Measurements from ENCODE around the gene NUDT19.
A peak's percentile ranks its signal among the peaks of the same experiment; 100 is the strongest.
"Not testable (repeated sequence)": the region's sequence is repeated elsewhere in the genome, so short reads cannot be mapped to it uniquely, and the experiment has no call there.

The NUDT19 gene

DNA sequence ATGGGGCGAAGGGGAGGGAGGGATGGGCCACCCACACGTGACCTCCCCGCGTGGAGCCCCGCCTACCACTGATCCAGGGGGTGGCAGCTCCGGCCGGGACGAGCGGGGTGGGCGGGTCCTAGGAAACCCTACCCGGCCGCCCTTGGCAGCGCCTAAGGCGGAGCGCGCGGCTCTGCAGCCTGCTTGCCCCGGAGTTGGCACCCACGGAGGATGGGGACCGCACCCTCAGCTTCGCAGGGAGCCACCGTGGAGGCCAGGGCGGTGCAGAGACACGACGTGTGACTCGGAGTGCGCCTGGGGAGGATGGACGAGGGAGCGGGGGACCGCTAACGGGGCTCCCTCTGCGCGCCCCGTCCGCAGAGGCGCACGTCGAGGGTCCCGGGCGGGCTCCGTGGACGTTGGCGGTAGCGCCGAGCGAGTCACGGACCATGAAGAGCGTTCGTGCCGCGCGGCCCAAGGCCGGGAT lies 15.9 kb upstream of the NUDT19 start, which contains the start of gene RGS9BP:
TSS of gene RGS9BP (plus strand) at position 129 of the 466 bp plus-strand sequence. CDS start 416 bp downstream, outside the sequence.
- DNase-seq (ENCODE audit: low read depth), result no peak

DNA sequence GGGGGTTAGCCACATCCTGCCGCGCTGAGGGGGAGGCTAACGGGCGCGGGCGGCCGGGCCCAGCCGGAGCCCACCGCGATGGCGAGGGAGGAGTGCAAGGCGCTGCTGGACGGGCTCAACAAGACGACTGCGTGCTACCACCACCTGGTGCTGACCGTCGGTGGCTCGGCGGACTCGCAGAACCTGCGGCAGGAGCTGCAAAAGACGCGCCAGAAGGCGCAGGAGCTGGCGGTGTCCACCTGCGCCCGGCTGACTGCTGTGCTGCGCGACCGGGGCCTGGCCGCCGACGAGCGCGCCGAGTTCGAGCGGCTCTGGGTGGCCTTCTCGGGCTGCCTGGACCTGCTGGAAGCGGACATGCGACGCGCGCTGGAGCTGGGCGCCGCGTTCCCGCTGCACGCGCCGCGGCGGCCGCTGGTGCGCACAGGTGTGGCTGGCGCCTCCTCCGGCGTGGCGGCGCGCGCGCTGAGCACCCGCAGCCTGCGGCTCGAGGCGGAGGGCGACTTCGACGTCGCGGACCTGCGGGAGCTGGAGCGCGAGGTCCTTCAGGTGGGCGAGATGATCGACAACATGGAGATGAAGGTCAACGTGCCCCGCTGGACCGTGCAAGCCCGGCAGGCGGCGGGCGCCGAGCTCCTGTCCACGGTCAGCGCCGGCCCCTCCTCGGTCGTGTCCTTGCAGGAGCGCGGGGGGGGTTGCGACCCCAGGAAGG lies 15.3 kb upstream of the NUDT19 start:
- DNase-seq (ENCODE audit: low read depth), result no peak

GRCh38 chr19:32676895-32677359 lies 14.7 kb upstream of the NUDT19 start:
- DNase-seq (ENCODE audit: low read depth), result no peak

DNA sequence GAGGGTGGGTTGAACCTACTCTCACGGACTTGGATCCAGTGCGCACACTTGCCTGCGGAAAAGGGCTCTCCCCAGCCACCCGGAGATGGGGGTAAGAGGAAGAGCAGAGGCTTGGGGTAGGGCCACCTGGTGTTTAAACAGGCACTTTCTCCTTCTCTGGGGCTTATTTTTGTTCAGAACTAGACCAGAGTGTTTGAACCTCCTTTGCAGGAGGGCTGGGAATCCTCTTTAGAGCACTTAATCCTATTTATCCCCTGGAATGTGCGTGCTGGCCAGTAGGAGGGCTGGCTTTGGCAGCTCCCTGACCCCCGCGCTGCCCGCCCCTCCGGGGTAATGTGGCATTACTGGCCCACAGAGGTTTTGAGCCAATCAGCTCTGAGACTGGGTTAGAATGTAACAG lies 14.0 kb upstream of the NUDT19 start:
- DNase-seq (ENCODE audit: low read depth), result peak; percentile 53

DNA sequence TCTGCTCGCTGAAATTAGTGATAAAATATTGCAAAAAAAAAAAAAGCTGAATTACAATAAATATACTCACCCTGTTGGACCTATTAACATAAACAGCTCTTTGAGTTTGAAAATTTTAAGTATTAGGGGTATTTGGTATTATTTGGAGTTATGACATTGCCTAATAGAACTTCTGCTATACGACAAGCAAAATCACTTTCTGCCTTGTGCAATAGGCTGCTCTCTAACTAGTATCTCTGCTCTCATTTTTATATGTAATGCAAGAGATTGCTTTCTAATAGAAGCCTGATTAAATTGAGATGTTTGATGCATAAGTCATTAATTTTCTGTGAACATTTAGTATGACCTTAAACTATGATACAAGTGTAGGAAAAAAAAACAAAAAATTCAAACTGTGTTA lies 10.6 kb upstream of the NUDT19 start:
- DNase-seq (ENCODE audit: low read depth), result no peak

DNA sequence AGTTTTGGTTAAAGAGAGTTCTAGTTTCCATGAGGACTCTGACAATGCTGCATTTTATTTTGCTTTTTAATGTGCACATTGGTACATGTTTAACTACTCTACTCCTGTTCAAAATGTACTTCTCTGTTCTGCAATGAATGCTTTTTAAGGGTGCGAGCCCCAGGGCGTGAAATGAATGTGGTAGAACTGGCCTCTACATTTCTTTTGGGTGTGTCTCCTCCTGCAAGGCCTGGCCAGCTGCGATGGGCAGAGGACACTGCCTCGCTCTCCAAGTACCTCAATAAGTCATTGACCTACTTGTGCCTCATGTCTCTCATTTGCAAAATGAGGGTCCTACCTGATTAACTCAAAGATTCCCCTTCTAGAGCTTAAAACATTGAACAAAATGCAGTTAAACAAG lies 9.3 kb upstream of the NUDT19 start:
- no peak for DNase-seq (ENCODE audit: low read depth)

- no peak for DNase-seq (ENCODE audit: low read depth)
Observed at GRCh38 chr19:32686847-32687475, 4.7 kb upstream of the NUDT19 start.

DNA sequence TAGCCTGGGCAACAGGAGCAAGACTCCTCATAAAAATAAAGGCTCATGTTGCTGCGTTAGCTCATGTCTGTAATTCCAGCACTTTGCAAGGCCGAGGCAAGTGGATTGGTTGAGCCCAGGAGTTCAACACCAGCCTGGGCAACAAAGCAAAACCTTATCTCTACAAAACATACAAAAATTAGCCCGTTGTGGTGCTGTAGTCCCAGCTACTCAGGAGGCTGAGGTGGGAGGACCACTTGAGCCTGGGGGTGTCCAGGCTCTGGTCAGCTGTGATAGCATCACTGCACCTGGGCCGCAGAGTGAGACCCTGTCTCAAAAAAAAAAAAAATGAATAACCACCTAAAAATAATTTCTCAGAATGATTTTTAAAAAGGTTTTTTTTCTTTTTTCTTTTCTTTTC lies 3.9 kb upstream of the NUDT19 start:
- no peak for DNase-seq (ENCODE audit: low read depth)

DNA sequence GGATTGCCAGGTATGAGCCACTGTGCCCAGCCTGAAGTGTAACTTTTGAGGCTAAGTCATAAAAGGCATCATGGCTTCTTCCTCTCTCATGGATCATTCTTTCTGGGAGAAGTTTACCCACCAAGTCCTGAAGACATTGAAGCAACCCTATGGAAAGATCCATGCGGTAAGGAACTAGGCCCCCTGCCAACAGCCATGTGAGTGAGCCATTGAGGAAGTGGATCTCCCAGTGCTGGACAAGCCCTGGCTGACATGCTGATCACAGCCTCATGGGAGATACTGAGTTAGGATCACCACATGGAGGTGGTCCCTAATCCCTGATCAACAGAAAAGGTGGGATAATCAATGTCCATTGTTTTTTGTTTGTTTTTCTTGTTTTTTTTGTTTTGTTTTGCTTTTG lies 3.3 kb upstream of the NUDT19 start:
- DNase-seq (ENCODE audit: low read depth), result no peak

DNA sequence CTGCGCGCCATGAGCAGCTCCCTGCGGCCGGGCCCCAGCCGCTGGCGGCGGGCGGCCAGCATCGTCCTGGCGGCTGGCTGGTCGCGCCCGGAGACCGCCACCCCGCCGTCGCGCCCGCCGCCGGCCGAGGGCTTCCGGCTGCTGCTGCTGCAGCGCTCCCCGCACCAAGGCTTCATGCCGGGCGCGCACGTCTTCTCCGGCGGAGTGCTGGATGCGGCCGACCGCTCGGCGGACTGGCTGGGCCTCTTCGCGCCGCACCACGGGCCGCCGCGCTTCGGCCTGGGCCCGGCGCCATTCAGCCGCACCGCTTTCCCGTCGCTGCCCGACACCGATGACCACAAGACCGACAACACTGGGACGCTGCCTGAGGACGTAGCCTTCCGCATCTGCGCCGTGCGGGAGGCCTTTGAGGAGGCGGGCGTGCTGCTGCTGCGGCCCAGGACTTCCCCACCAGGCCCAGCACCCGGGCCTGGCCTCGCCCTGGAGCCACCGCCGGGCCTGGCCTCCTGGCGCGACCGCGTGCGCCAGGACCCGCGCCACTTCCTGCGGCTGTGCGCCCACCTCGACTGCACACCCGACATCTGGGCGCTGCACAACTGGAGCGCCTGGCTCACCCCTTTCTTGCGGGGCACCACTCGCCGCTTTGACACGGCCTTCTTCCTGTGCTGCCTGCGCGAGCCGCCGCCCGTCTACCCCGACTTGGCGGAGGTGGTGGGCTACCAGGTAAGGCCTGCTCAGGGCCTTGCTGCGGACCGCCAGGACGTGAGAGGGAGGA lies 518 bp downstream of the NUDT19 start:
- DNase-seq (ENCODE audit: low read depth), result peak; percentile 46

DNA sequence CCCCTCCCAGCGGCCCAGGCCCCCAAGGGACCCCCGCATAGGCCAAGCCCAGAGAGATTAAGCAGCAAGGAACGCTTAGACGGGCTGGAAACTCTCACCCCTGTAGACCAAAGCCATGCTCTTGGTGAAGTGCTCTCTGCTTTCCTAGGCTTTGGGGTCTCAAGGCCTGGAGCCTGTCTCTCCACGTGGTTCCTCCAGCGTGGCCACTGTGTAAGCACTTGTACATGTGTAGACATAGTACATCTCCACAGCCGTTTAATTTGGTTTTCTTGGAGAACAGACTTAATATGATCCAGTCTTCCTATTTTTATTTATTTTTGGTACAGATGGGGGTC lies 1.1 kb downstream of the NUDT19 start:
- no peak for DNase-seq (ENCODE audit: low read depth)

DNA sequence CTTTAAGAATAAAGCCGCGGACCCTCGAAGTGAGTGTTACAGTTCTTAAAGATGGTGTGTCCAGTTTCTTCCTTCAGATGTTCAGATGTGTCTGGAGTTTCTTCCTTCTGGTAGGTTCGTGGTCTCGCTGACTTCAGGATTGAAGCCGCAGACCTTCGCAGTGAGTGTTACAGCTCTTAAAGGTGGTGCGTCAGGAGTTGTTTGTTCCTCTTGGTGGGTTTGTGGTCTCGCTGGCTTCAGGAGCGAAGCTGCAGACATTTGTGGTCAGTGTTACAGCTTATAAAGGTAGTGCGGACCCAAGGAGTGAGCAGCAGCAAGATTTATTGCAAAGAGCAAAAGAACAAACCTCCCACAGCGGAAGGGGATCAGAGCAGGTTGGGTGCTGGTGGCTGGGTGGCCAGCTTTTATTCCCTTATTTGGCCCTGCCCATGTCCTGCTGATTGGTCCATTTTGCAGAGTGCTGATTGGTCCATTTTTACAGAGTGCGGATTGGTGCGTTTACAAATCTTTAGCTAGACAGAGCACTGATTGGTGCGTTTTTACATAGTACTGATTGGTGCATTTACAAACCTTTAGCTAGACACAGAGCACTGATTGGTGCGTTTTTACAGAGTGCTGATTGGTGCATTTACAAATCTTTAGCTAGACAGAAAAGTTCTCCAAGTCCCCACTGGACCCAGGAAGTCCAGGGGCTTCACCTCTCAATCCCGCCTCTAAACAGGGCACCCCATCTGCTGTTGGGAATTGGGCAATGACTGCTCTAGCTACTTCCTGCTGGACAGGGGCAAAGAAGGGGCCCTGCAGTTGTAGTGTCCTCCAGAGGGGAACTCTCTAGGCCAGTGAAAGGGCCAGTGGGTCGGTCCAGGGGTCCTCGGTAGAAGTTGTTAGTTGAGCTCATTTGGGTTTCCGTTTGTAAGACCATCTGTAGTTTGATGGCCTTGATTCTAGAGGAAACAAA lies 1.8 kb downstream of the NUDT19 start:
- DNase-seq (ENCODE audit: low read depth), result not testable (repeated sequence)

GRCh38 chr19:32694316-32694715 lies 2.7 kb downstream of the NUDT19 start:
- DNase-seq (ENCODE audit: low read depth), result not testable (repeated sequence)

DNA sequence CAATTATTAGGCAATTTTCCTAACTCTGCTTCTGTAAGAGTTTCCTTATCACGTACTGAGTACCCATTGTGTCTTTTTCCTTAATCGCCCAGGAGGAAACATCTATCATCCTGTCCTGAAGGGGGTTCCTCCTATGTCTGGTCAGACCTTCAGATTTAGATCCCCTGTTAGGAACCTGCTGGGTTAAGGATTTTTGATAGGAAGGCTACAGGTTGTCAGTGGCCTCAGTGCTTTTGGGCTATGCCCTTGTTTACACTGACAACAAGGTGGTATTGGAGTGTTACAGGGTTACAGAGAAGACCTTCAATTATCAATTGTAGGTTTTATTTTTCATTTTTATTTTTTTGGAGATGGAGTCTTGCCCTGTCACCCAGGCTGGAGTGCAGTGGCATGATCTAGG lies 3.2 kb downstream of the NUDT19 start:
- DNase-seq (ENCODE audit: low read depth), result not testable (repeated sequence)

GRCh38 chr19:32695506-32695905 lies 3.9 kb downstream of the NUDT19 start:
- DNase-seq (ENCODE audit: low read depth), result not testable (repeated sequence)

- not testable (repeated sequence) for DNase-seq (ENCODE audit: low read depth)
Observed at GRCh38 chr19:32696771-32697170, 5.2 kb downstream of the NUDT19 start.

DNA sequence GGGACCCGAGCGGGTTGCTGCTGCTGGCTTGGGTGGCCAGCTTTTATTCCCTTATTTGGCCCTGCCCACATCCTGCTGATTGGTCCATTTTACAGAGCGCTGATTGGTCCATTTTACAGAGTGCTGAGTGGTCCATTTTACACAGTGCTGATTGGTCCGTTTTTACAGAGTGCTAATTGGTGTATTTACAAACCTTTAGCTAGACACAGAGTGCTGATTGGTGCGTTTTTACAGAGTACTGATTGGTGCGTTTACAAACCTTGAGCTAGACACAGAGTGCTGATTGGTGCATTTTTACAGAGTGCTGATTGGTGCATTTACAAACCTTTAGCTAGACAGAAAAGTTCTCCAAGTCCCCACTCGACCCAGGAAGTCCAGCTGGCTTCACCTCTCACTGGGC lies 8.5 kb downstream of the NUDT19 start:
- not testable (repeated sequence) for DNase-seq (ENCODE audit: low read depth)

DNA sequence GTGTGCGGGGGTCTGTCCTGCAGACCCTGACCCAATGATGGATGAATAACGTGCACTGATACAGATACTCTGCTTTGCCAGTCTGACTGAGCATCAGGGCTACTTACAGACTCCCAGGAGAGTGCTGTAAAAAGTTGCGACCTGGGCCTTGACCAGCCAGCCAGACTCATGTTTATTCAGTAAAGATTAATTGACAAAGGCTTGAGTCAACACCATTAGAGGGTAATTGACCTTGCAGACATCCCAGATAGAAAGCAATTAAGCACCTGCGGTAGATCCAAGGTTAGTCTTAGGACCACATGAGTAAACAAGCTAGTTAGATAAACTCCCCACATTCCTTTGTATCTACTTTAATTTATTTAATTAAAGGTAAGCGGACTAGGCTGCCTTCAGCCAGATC lies 10.4 kb downstream of the NUDT19 start:
- no peak for DNase-seq (ENCODE audit: low read depth)

- not testable (repeated sequence) for DNase-seq (ENCODE audit: low read depth)
Observed at GRCh38 chr19:32704006-32704405, 12.4 kb downstream of the NUDT19 start.

GRCh38 chr19:32708457-32708856 lies 16.8 kb downstream of the NUDT19 start:
- DNase-seq (ENCODE audit: low read depth), result no peak

DNA sequence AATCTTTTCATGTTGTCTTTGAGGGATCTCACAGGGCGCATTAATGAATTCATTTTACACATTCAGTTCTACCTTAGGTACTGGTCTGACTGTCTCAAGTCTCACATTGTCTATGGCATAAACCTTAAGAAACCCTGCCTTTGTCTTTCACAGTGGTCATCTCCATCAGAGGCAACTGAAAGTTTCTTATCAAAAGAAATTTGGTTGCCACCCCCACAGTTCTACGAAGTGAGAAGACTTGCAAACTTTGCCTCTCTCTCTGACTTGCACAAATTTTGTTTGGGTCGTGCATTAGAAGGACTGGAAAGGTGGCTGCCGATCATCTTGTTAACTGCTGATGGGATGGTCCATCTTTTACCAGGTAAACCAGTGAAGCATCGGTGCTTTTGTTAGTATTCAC lies 17.4 kb downstream of the NUDT19 start:
- DNase-seq (ENCODE audit: low read depth), result no peak

DNA sequence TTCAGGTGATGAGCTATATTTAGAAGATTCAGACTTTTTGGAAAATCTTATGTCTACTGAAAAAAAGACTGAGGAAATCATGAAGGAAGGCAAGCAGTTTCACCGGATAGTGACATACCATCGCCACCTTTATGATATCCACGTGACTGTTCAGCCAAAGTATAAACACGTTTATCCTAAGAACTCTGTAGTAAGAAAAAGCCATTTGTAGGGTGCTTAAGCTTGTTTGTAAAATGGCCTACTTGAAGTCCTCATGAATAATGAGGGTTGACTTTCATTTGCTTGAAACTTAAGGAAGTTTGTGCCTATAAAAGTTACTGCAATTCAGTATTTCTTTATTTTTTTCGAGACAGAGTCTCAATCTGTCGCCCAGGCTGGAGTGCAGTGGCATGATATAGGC lies 20.1 kb downstream of the NUDT19 start:
- no peak for DNase-seq (ENCODE audit: low read depth)

Data from fibroblast of the conjunctiva (primary cell).